A549 (cell line): ENCODE measurements around the gene BCKDHA.

Source experiments
- BHLHE40 ChIP-seq: IDR thresholded peaks from 2 replicates; pipeline ENCODE4 v1.6.1; 2012; ENCODE audit warnings: low read depth, low read length, inconsistent platforms
- CEBPB ChIP-seq, 2 experiments: fragments of >200 bp in 1 of 2; sonication (Bioruptor Twin) in 1 of 2; formaldehyde crosslinking in 1 of 2; IDR thresholded peaks; 2 replicates each; pipeline ENCODE4 v1.6.1; 2012 to 2016
- CTCF ChIP-seq: fragments of >200 bp; sonication (Bioruptor Twin); formaldehyde crosslinking; IDR thresholded peaks from 3 replicates; pipeline ENCODE4 v1.5.1; 2016
- EP300 ChIP-seq, 2 experiments: fragments of >200 bp; sonication (Bioruptor Twin); formaldehyde crosslinking; IDR thresholded peaks; 2 replicates in 1 of 2; 3 replicates in 1 of 2; pipeline ENCODE4 v1.6.1; 2016 to 2017
- FOSL2 ChIP-seq, 2 experiments: fragments of 450-650 bp in 1 of 2; fragments of >200 bp in 1 of 2; sonication (Bioruptor Twin) in 1 of 2; formaldehyde crosslinking; IDR thresholded peaks; 2 replicates each; pipeline versions ENCODE4 v1.5.0 to v1.6.1; 2016 to 2020; ENCODE audit warnings: mild to moderate bottlenecking in 1 of 2, moderate library complexity in 1 of 2
- MAX ChIP-seq: IDR thresholded peaks from 2 replicates; pipeline ENCODE4 v1.6.1; 2012
- PHF8 ChIP-seq: fragments of 200-600 bp; sonication (generic); IDR thresholded peaks from 2 replicates; pipeline ENCODE4 v1.6.1; 2016; ENCODE audit warnings: low read depth, mild to moderate bottlenecking, antibody characterized with exemption, moderate library complexity, borderline replicate concordance
- POLR2A ChIP-seq: IDR thresholded peaks from 2 replicates; pipeline ENCODE4 v1.6.1; 2012; ENCODE audit warnings: mild to moderate bottlenecking, low read length
- RAD21 ChIP-seq, 2 experiments: fragments of >200 bp in 1 of 2; sonication (Bioruptor Twin) in 1 of 2; formaldehyde crosslinking in 1 of 2; IDR thresholded peaks in 1 of 2; conservative IDR thresholded peaks in 1 of 2; 2 replicates in 1 of 2; 3 replicates in 1 of 2; pipeline ENCODE4 v1.6.1; 2012 to 2018; ENCODE audit warnings: inconsistent platforms in 1 of 2
- RCOR1 ChIP-seq: fragments of 150-350 bp; IDR thresholded peaks from 2 replicates; pipeline ENCODE4 v1.6.1; 2014; ENCODE audit warnings: antibody characterized with exemption, low read length, low read depth
- RFX5 ChIP-seq: fragments of 450-650 bp; IDR thresholded peaks from 2 replicates; pipeline ENCODE4 v1.7.1; 2014; ENCODE audit warnings: antibody characterized with exemption, mild to moderate bottlenecking, moderate library complexity
- ZNF302 ChIP-seq: fragments of 250-450 bp; sonication (Bioruptor Pico); IDR thresholded peaks from 2 replicates; pipeline ENCODE4 v1.9.0; 2021; ENCODE audit warnings: inconsistent platforms, mild to moderate bottlenecking, moderate library complexity

DNA sequence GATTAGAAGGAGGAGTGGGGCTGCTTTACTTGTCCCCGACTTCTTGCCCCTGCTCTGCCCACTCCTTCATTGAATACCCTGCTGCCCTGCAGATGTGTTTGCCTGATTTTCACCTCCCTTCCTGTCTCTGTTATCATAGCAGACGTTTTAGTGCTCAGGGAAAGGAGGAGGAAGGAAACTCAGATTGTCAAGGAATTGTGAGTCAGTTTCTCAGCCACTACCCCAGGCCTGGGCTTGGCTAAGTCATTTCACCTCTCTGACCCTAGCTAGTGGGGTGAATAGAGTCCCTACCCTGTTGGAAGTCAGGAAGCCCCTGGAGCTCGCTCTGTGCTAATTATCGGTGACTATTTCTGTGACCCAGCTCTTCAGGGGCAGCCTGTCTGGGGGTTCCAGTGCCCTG, 3.9 kb downstream of the BCKDHA start:
- TF ChIP-seq CEBPB (IDR thresholded peaks at IDR 0.05) (no peak), CTCF (no peak), FOSL2 (IDR thresholded peaks at IDR 0.05) (no peak), FOSL2 (CRISPR knock-in tag; IDR thresholded peaks at IDR 0.05) (no peak), PHF8 (no peak), POLR2A (no peak), BHLHE40 (no peak), RAD21 (conservative IDR thresholded peaks at IDR 0.05 in 1 of 2, IDR thresholded peaks at IDR 0.05 in 1 of 2) (no peak), RFX5 (no peak), MAX (no peak), ZNF302 (CRISPR knock-in tag) (no peak), EP300 (IDR thresholded peaks at IDR 0.05) (no peak), RCOR1 (no peak)
